COLO668 (cell line): ENCODE data around the gene SRPK3.
"Not testable (repeated sequence)": the region's sequence is repeated elsewhere in the genome, so short reads cannot be mapped to it uniquely, and the experiment has no call there.

ENCODE experiments used
- DNase-seq: peaks from one replicate; lab custom pipeline; 2025; ENCODE audit not compliant: unreplicated experiment; lab: John Stamatoyannopoulos, UW

SRPK3 gene

GRCh38 chrX:153803211-153804099 lies 22.6 kb downstream of the SRPK3 start:
- DNase-seq: no peak

- no peak for DNase-seq
Observed at GRCh38 chrX:153804100-153804595, 23.3 kb downstream of the SRPK3 start.

- DNase-seq: no peak
Observed at GRCh38 chrX:153804621-153805020, 23.8 kb downstream of the SRPK3 start.

GRCh38 chrX:153805436-153805835 lies 24.6 kb downstream of the SRPK3 start:
- no peak for DNase-seq

GRCh38 chrX:153806999-153807575 lies 26.2 kb downstream of the SRPK3 start:
- DNase-seq: no peak

- DNase-seq: no peak
Observed at GRCh38 chrX:153807976-153808375, 27.1 kb downstream of the SRPK3 start.

GRCh38 chrX:153812220-153812619 lies 31.4 kb downstream of the SRPK3 start:
- no peak for DNase-seq

- DNase-seq: no peak
Observed at GRCh38 chrX:153813161-153813560, 32.3 kb downstream of the SRPK3 start.

- no peak for DNase-seq
Observed at GRCh38 chrX:153814591-153815315, 33.9 kb downstream of the SRPK3 start.

- no peak for DNase-seq
Observed at GRCh38 chrX:153816831-153817690, 36.2 kb downstream of the SRPK3 start.

- not testable (repeated sequence) for DNase-seq
Observed at GRCh38 chrX:153818064-153818463, 37.2 kb downstream of the SRPK3 start.

GRCh38 chrX:153818571-153819383 lies 37.9 kb downstream of the SRPK3 start:
- DNase-seq: peak; percentile 64

GRCh38 chrX:153819384-153820040 lies 38.7 kb downstream of the SRPK3 start:
- DNase-seq: no peak

- no peak for DNase-seq
Observed at GRCh38 chrX:153820601-153821000, 39.8 kb downstream of the SRPK3 start.

- DNase-seq: no peak
Observed at GRCh38 chrX:153821066-153821465, 40.2 kb downstream of the SRPK3 start.

GRCh38 chrX:153824348-153824747 lies 43.5 kb downstream of the SRPK3 start:
- no peak for DNase-seq

- DNase-seq: no peak
Observed at GRCh38 chrX:153825042-153825441, 44.2 kb downstream of the SRPK3 start.

- DNase-seq: no peak
Observed at GRCh38 chrX:153827016-153827415, 46.2 kb downstream of the SRPK3 start.

- DNase-seq: no peak
Observed at GRCh38 chrX:153827903-153828302, 47.1 kb downstream of the SRPK3 start.
